ENCODE results near the gene TUBA1A.

TUBA1A gene

GRCh38 chr12:49188916-49189367 lies at the start of gene TUBA1A:
Gene TUBA1A, minus strand, starts transcription at chr12:49189080. Its CDS starts 101 bp downstream, at chr12:49188979.
- Histone ChIP-seq H3K9ac (peak within 1 kb of the TSS; percentile 94), H3K27ac (peak within 1 kb of the TSS; percentile 93), H4K20me1 (peaks cover 27% of the 10 kb centered on the region), H3K4me3 (peak within 1 kb of the TSS; percentile 98), H3K36me3 (peaks cover 27% of the 10 kb centered on the region), H3K9me3 (no peaks in the 10 kb centered on the region), H3K27me3 (no peaks in the 10 kb centered on the region), H3K4me2 (peak within 1 kb of the TSS; percentile 82), H3K4me1 (peaks cover 25% of the 10 kb centered on the region)
- peak; percentile 47; the same call in 1 of the 2 replicates for TF ChIP-seq Cebpa-rat (IDR thresholded peaks at IDR 0.05)

GRCh38 chr12:49236423-49236822 lies 47.5 kb upstream of the TUBA1A start:
- Histone ChIP-seq H3K9me3 (no peaks in the 10 kb centered on the region), H3K36me3 (no peaks in the 10 kb centered on the region), H3K9ac (no peak overlapping the region), H4K20me1 (no peaks in the 10 kb centered on the region), H3K4me1 (peaks cover 39% of the 10 kb centered on the region), H3K27me3 (no peaks in the 10 kb centered on the region), H3K4me2 (no peak overlapping the region), H3K27ac (no peak overlapping the region), H3K4me3 (no peak overlapping the region)
- TF ChIP-seq Cebpa-rat (IDR thresholded peaks at IDR 0.05) = no peak

GRCh38 chr12:49233842-49234526 lies 45.1 kb upstream of the TUBA1A start:
- Histone ChIP-seq H3K27ac (peak overlapping the region; percentile 89), H4K20me1 (no peaks in the 10 kb centered on the region), H3K27me3 (no peaks in the 10 kb centered on the region), H3K4me2 (peak overlapping the region; percentile 98), H3K9ac (peak overlapping the region; percentile 80), H3K9me3 (no peaks in the 10 kb centered on the region), H3K4me3 (peak overlapping the region; percentile 71), H3K36me3 (no peaks in the 10 kb centered on the region), H3K4me1 (peaks cover 25% of the 10 kb centered on the region)
- TF ChIP-seq Cebpa-rat (IDR thresholded peaks at IDR 0.05) = 0 out of 2 replicates have a peak, but pooled peaks have one; percentile 9

- Histone ChIP-seq H4K20me1 (no peaks in the 10 kb centered on the region), H3K27me3 (no peaks in the 10 kb centered on the region), H3K9ac (peak overlapping the region; percentile 80), H3K27ac (peak overlapping the region; percentile 89), H3K36me3 (no peaks in the 10 kb centered on the region), H3K4me1 (peaks cover 25% of the 10 kb centered on the region), H3K4me2 (peak overlapping the region; percentile 98), H3K4me3 (peak overlapping the region; percentile 71), H3K9me3 (no peaks in the 10 kb centered on the region)
- no peak for TF ChIP-seq Cebpa-rat (IDR thresholded peaks at IDR 0.05)
Observed at GRCh38 chr12:49232940-49233841, 44.3 kb upstream of the TUBA1A start.

- H3K27me3 ChIP-seq = no peaks in the 10 kb centered on the region
- no peaks in the 10 kb centered on the region for H4K20me1 ChIP-seq
- no peaks in the 10 kb centered on the region for H3K9me3 ChIP-seq
- H3K4me3 ChIP-seq = no peak overlapping the region
- TF ChIP-seq Cebpa-rat (IDR thresholded peaks at IDR 0.05) = no peak
- H3K4me1 ChIP-seq = peaks cover 25% of the 10 kb centered on the region
- peak overlapping the region; percentile 98 for H3K4me2 ChIP-seq
- no peaks in the 10 kb centered on the region for H3K36me3 ChIP-seq
- no peak overlapping the region; the same call in 1 of the 2 replicates for H3K9ac ChIP-seq
- peak overlapping the region; percentile 89; the same call in 1 of the 2 replicates for H3K27ac ChIP-seq
Observed at GRCh38 chr12:49231878-49232655, 43.2 kb upstream of the TUBA1A start.

DNA sequence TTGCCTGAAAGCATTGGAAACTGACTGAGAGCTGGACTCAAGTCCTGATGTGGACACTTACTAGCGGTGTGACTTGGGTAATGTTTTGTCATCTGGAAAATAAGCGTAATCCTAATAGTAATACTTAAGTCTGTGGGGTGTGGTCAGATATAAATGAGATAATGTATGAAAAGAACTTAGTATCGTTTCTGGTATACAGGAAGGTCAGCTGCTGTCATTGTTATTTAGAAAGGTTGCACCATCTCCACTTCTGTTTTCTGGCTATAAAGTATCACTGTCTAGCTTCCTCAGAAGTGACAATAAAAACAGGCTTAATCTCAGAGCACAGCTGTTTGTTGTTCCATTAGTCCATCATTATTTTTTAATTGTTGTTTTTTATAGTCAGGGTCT lies 41.9 kb upstream of the TUBA1A start:
- no peak overlapping the region for H3K27ac ChIP-seq
- no peaks in the 10 kb centered on the region for H3K27me3 ChIP-seq
- H3K4me3 ChIP-seq = no peak overlapping the region
- H3K4me1 ChIP-seq = peaks cover 25% of the 10 kb centered on the region
- H4K20me1 ChIP-seq = no peaks in the 10 kb centered on the region
- H3K4me2 ChIP-seq = no peak overlapping the region
- H3K9me3 ChIP-seq = no peaks in the 10 kb centered on the region
- no peaks in the 10 kb centered on the region for H3K36me3 ChIP-seq
- no peak for TF ChIP-seq Cebpa-rat (IDR thresholded peaks at IDR 0.05)
- H3K9ac ChIP-seq = 0 out of 2 replicates have a peak overlapping the region, but pooled peaks have one; percentile 15

DNA sequence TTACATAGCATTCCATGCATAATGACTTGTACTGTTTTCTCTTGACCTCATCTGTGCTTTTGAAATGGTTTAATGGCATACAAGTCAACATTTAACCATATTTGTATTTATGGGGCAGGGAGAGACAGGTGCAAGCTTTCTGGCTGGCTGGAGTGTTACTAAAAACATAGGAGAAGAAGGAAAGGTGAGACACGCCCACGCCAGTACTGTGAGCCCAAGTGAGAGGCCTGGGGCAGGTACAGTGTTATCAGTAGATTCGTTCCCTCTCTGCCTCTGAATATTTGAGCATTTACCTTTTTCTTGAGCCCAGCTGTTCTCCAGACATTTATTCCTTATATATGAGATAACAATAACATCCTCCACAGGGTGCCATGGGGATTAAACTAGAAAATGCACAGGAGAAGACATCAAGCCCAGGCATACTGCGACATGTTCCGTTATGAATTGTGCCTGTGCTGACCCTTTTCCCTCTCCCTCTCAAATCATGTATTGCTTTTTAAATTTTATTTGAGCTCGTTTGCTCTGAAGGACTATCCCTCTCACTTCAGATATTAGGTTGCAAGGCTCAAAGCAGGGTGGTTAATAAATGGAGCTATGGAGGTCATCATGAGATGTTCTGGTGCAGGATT lies 41.4 kb upstream of the TUBA1A start:
- Histone ChIP-seq H3K4me1 (peaks cover 25% of the 10 kb centered on the region), H4K20me1 (no peaks in the 10 kb centered on the region), H3K27me3 (no peaks in the 10 kb centered on the region), H3K27ac (no peak overlapping the region), H3K36me3 (no peaks in the 10 kb centered on the region), H3K9me3 (no peaks in the 10 kb centered on the region), H3K4me2 (no peak overlapping the region), H3K9ac (no peak overlapping the region), H3K4me3 (no peak overlapping the region)
- TF ChIP-seq Cebpa-rat (IDR thresholded peaks at IDR 0.05) = no peak

GRCh38 chr12:49228653-49229052 lies 39.8 kb upstream of the TUBA1A start:
- Histone ChIP-seq H3K36me3 (no peaks in the 10 kb centered on the region), H4K20me1 (no peaks in the 10 kb centered on the region), H3K4me2 (no peak overlapping the region), H3K4me3 (no peak overlapping the region), H3K9ac (no peak overlapping the region), H3K9me3 (no peaks in the 10 kb centered on the region), H3K27me3 (no peaks in the 10 kb centered on the region), H3K4me1 (peaks cover 18% of the 10 kb centered on the region), H3K27ac (no peak overlapping the region)
- TF ChIP-seq Cebpa-rat (IDR thresholded peaks at IDR 0.05) = no peak

GRCh38 chr12:49227713-49228112 lies 38.8 kb upstream of the TUBA1A start:
- no peak overlapping the region for H3K4me2 ChIP-seq
- H3K4me1 ChIP-seq = peaks cover 8% of the 10 kb centered on the region
- H3K4me3 ChIP-seq = no peak overlapping the region
- no peaks in the 10 kb centered on the region for H4K20me1 ChIP-seq
- H3K36me3 ChIP-seq = no peaks in the 10 kb centered on the region
- no peaks in the 10 kb centered on the region for H3K27me3 ChIP-seq
- no peak overlapping the region for H3K9ac ChIP-seq
- TF ChIP-seq Cebpa-rat (IDR thresholded peaks at IDR 0.05) = no peak
- H3K27ac ChIP-seq = no peak overlapping the region
- H3K9me3 ChIP-seq = no peaks in the 10 kb centered on the region

Data from BLaER1 (cell line).